ENCODE data around the gene CACNA2D4.

- TF ChIP-seq CTCF (IDR thresholded peaks at IDR 0.05 in 4 of 5, conservative IDR thresholded peaks at IDR 0.05 in 1 of 5) (no peak), POLR2A (IDR thresholded peaks at IDR 0.05) (no peak)
Observed at GRCh38 chr12:1844661-1845409, 73.6 kb downstream of the CACNA2D4 start.
